Stimulated activated CD4-positive, alpha-beta T cell treated with anti-CD3 and anti-CD28 coated beads, TNF-alpha, amount 100 ng/mL, for 48 hours (primary cell): ENCODE measurements around the gene SLC35F6.
A peak's percentile ranks its signal among the peaks of the same experiment; 100 is the strongest.
"Not testable (repeated sequence)": the region's sequence is repeated elsewhere in the genome, so short reads cannot be mapped to it uniquely, and the experiment has no call there.

Experiments used
- DNase-seq, 3 donors: peaks; one replicate each; pipeline ENCODE4 v3.0.0-alpha.2; 2020; ENCODE audit warnings: low read depth in 3 of 3

SLC35F6 gene

DNA sequence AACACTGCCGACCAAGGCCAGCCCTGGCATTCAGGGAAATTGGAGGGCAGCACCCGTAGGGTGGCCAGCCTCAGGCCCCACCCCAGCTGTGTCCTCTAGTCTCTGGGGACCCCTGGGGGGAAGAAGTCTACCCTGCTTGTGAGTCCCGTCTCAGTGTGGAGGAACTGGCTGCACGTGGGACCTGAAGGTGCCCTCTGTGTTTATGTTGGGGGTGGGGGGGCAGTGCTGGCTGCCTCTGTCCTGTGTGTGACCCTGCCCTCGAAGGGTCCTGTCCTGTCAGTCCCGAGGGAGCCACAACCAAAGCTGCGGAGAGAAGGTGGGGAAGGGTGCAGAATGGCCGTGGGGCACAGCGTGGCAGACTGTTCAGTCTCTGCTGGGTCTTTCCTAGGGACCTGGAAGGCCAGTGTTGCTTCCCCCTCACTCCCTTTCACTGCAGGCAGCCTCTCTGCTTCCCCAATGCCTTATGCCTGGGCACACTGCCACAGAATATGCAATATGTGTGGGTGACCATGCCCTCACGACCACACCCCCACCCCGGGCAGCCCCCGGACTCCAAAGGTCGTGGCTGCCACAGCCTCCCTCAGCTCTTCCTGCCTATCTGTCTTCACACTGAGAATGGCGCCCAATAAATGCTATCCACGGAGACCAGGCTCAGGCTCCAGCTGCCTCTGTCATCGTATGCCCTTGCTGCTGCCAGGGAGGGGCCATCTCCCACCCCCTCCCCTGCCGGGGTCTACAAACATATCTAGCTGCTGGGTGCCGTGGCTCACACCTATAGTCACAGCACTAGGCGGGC is 33.3 kb upstream of the SLC35F6 start:
- no peak for DNase-seq

DNA sequence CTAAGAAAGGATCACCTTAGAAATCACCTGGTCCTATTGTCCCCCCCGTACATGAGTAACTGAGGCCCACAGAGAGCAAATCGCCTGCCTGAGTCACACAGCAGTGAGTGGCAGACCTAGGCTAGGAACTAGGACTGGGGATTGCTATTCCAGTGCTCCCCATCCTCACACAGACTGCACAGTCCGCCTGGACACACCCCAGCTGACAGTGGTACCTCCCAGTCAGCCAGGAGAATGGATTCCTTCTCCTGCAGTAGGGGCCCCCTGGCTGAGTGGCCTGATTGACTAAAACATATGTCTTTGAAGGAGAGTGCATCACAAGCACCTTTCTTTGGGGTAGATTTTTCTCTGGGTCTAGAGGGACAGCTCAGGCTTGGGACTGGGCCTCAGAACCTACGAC is 32.4 kb upstream of the SLC35F6 start:
- DNase-seq, result no peak

DNA sequence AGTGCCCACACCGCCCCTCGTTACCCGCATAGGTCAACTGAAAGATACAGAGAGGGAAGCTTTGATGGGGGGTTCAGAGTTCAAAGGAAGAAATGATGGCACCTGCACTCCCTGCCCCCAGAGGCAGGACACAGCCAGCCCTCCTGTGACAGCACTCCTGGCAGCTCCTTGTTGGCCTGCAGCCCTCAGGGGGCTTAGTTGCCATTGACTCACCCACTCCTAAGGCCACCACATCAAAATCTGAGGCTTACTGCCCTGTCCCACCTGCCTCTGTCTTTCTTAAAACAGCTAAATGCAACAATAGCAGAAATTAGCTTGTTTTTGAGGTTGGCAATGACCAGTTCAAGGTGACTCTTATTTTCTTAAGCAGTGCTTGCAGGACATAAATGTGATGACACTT is 31.6 kb upstream of the SLC35F6 start:
- no peak for DNase-seq

DNA sequence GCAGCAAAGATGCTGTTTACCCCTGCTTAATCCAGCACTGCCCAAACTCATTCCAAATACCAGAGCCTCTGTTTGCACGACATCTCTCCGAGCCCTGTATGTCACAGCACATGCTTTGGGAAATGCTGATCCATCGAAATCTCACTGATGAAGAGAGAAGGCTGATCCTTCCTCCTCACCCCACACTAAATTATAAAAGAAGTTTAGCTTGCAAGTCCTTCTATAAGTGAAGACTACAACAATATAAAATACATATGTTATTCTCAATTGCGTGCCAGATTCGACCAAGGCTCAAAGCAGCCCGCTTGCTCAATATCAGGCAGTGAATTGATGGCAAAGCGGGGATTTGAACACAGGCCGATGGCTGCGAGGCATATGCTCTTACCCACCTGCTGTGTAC is 30.7 kb upstream of the SLC35F6 start:
- DNase-seq, result no peak

DNA sequence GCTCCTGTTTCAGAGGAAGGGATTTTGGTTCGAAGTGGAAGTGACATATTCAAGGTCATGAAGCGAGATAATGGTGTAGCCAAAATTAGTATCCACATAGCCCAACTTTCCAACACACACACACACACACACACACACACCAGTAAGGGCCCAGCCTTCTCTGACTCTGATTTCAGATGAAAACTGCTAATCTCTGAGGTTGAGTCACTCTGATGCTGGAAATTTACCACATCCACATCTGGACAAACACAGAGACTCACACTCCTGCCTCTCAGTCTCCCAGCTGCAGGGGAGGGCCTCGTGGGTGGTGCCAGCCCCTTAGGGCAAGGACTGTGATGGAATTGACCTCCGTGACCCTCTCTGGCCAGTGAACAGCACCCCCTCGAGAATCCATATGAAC is 29.0 kb upstream of the SLC35F6 start:
- no peak for DNase-seq

DNA sequence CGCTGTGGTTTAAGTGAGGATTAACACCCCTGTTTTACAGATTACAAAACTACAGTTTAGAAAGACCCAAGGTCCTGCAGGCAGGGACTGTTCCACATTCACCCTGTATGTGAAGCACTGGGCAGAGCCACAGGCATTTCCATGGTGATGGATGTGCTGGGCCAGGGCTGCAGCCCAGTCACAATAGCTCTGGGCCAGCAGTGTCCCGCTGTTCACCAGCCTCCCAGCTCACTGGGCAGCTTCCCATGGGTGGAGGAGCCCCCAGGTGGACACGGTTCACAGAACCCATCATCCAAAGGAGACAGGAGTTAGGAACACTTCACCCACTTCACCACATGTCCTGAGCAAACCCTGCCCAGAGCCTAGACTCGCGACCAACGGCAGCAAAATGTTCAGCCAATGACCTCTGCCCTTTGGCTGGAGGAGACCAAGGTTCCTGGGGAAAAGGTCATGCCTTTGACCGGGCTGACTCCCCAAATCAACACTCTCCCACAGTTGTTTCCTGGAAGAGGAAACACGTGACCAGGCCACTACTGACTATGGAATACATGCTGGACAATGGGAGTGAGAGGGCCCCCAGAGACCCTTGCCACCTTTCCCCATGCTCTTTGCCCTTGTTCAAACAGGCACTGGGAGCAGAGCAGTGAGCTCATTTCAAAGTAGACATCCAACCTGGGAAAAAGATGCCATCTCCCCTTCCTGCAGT is 28.0 kb upstream of the SLC35F6 start:
- no peak for DNase-seq

DNA sequence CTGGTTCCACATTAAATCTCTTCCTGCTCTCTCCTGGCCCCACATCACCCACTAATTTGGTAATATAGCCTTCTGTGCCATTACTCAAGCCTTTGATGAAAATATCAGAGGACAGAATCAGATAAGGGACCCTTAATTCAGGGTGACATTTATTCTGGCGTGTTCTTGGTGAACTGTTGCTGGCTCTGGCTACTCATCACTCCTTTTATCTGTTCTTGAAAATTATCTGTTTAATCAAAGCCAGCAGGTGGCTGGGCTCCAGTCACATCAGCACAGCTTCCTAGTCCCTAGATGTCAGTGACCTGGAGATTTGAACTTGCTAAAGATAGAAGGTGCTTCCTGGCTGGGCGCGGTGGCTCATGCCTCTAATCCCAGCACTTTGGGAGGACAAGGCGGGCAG is 26.9 kb upstream of the SLC35F6 start:
- no peak for DNase-seq

DNA sequence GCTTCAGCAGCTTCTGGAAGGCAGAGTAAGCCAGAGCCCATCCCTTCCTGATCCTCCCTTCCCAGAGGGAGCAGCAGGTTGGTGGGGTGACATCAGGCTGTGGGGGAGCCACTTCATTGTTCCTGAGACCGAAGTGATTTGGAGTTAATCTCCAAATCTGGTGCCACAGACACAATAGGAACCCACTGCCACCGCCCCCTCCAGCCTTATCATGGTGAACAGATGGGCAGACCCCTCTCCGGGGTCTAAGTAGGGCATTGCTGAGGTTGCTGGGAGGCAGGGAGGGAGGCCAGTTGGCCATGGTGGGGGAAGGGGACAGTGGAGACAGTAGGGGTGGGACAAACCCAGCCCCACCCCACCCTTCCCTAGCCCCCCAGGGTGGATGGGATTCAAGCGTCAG is 25.6 kb upstream of the SLC35F6 start:
- DNase-seq, result no peak

DNA sequence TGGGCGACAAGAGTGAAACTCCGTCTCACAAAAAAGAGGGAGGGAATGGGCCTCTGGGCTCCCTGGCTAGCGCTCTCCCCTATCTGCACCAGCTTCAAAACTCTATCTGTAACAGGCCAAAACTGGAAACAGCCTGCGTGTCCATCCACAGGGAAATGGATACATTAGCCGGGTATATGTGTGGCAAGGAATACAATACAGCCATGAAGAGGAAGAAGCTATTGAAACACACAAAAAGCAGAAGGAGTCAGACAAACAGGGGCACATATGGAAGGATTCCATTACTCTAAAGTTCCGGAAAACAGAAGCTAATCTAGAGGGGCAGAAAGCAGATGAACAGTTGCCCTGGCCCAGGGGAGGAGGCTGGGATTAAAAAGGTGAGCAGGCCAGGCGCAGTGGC is 24.6 kb upstream of the SLC35F6 start:
- no peak for DNase-seq

- DNase-seq, result no peak
Measured at GRCh38 chr2:26740346-26740745, 23.7 kb upstream of the SLC35F6 start.

GRCh38 chr2:26740890-26741302 is 23.2 kb upstream of the SLC35F6 start:
- no peak for DNase-seq

- DNase-seq, result no peak
Measured at GRCh38 chr2:26742048-26742770, 21.9 kb upstream of the SLC35F6 start.

DNA sequence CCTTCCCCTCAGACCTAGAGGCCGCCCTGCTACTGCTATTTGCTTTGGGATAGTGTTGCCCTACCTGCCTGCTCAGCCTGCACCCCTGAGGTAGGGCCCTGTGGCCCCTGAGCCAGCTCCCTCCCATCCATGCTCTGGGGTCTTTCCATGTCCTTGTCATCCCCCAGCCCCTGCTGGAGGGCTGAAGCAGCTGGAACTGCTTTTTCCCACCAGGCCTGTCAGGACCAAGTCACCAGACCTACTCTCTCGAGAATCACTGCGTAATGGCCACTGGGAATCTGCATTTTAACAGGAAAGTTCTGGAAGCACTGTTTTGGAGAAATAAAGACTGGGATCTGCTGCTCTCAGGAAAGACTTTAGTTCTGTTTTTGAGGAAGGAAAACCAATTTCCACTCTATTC is 20.2 kb upstream of the SLC35F6 start:
- no peak for DNase-seq

- no peak for DNase-seq
Measured at GRCh38 chr2:26744953-26745352, 19.1 kb upstream of the SLC35F6 start.

- DNase-seq, result peak; percentile 48 to 81 (median 75)
Measured at GRCh38 chr2:26745609-26746327, 18.3 kb upstream of the SLC35F6 start.

DNA sequence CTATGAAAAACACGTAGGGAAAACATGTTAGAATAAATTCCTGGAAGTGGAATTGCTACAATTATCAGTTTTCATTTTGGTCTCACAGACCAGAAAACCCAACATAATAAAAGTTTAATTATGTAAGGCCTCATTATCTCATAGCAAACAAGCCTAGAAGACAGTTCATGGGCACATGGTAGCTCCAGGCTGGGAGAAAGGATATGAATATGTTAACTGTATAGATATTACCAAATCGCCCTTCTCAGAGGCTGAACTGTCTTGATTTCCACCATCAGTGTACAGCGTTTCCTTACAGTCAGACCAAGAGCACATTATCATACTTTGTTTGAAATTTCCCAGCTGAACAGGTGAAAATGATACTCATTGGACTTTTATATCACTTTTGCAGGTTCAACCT is 17.1 kb upstream of the SLC35F6 start:
- no peak for DNase-seq

DNA sequence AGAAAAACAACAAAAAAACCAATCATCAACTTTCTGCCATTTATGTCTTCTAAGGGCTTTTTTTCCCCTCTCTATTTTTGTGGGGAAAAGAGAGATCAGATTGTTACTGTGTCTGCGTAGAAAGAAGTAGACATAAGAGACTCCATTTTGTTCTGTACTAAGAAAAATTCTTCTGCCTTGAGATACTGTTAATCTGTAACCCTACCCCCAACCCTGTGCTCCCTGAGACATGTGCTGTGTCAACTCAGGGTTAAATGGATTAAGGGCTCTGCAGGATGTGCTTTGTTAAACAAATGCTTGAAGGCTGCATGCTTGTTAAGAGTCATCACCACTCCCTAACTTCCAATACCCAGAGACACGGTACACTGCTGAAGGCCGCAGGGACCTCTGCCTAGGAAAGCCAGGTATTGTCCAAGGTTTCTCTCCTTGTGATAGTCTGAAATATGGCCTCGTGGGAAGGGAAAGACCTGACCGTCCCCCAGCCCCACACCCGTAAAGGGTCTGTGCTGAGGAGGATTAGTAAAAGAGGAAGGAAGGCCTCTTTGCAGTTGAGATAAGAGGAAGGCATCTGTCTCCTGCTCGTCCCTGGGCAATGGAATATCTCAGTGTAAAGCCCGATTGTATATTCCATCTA is 14.2 kb upstream of the SLC35F6 start:
- not testable (repeated sequence) for DNase-seq

- not testable (repeated sequence) for DNase-seq
Measured at GRCh38 chr2:26750467-26750866, 13.6 kb upstream of the SLC35F6 start.

DNA sequence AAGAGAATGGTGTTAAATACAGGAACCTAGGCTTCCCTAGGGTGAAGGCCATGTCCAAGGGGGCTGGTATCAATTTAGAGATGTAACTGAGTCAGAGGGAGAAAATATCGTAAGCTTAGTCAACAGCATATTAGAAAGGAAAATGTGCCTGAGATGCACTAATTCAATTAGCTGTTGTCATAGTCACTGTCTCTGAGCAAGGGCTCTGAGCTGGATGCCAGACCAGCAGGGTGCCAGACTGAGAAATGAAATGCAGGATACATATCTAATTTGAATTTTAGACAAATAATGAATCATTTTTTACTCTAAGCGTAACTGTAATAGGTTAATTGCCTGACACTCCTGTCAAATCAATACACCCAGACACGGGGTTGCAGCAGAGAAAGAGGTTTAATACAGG is 11.4 kb upstream of the SLC35F6 start:
- DNase-seq, result no peak

- no peak for DNase-seq
Measured at GRCh38 chr2:26754539-26754938, 9.5 kb upstream of the SLC35F6 start.

GRCh38 chr2:26754972-26755670 is 9.0 kb upstream of the SLC35F6 start:
- no peak for DNase-seq
